Stimulated activated CD8-positive, alpha-beta memory T cell treated with anti-CD3 and anti-CD28 coated beads, Interleukin-12 subunit alpha, Interleukin-12 subunit beta, amount 100 ng/mL, for 4 hours (primary cell): ENCODE results near the gene KCNK7.

ENCODE experiments used
- DNase-seq: peaks from one replicate; pipeline ENCODE4 v3.0.0-alpha.2; 2020; ENCODE audit warnings: low read depth

Gene KCNK7

GRCh38 chr11:65556470-65557279, 38.9 kb downstream of the KCNK7 start:
- DNase-seq, result no peak

- DNase-seq, result no peak
Measured at GRCh38 chr11:65555693-65556231, 39.8 kb downstream of the KCNK7 start.

- DNase-seq, result no peak
Measured at GRCh38 chr11:65554842-65555430, 40.7 kb downstream of the KCNK7 start.

- no peak for DNase-seq
Measured at GRCh38 chr11:65554057-65554818, 41.4 kb downstream of the KCNK7 start.

GRCh38 chr11:65553301-65554001, 42.1 kb downstream of the KCNK7 start:
- no peak for DNase-seq

- no peak for DNase-seq
Measured at GRCh38 chr11:65552388-65552951, 43.1 kb downstream of the KCNK7 start.

- DNase-seq, result no peak
Measured at GRCh38 chr11:65551572-65552387, 43.8 kb downstream of the KCNK7 start.

- DNase-seq, result no peak
Measured at GRCh38 chr11:65549096-65549495, 46.5 kb downstream of the KCNK7 start.

- DNase-seq, result no peak
Measured at GRCh38 chr11:65548395-65548794, 47.2 kb downstream of the KCNK7 start.

- DNase-seq, result no peak
Measured at GRCh38 chr11:65547446-65548125, 48.0 kb downstream of the KCNK7 start.

- peak; percentile 98 for DNase-seq
Measured at GRCh38 chr11:65546217-65546958, 49.2 kb downstream of the KCNK7 start.

- no peak for DNase-seq
Measured at GRCh38 chr11:65545853-65546216, 49.8 kb downstream of the KCNK7 start.
